ENCODE data around the gene VWF.

- TF ChIP-seq, protein P1, sequence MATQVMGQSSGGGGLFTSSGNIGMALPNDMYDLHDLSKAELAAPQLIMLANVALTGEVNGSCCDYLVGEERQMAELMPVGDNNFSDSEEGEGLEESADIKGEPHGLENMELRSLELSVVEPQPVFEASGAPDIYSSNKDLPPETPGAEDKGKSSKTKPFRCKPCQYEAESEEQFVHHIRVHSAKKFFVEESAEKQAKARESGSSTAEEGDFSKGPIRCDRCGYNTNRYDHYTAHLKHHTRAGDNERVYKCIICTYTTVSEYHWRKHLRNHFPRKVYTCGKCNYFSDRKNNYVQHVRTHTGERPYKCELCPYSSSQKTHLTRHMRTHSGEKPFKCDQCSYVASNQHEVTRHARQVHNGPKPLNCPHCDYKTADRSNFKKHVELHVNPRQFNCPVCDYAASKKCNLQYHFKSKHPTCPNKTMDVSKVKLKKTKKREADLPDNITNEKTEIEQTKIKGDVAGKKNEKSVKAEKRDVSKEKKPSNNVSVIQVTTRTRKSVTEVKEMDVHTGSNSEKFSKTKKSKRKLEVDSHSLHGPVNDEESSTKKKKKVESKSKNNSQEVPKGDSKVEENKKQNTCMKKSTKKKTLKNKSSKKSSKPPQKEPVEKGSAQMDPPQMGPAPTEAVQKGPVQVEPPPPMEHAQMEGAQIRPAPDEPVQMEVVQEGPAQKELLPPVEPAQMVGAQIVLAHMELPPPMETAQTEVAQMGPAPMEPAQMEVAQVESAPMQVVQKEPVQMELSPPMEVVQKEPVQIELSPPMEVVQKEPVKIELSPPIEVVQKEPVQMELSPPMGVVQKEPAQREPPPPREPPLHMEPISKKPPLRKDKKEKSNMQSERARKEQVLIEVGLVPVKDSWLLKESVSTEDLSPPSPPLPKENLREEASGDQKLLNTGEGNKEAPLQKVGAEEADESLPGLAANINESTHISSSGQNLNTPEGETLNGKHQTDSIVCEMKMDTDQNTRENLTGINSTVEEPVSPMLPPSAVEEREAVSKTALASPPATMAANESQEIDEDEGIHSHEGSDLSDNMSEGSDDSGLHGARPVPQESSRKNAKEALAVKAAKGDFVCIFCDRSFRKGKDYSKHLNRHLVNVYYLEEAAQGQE (IDR thresholded peaks at IDR 0.05; ENCODE audit: unreplicated experiment) = no peak
- TF ChIP-seq EZH2 (IDR thresholded peaks at IDR 0.05; ENCODE audit: low read depth, unreplicated experiment) (no peak), CTCF (conservative IDR thresholded peaks at IDR 0.05; ENCODE audit: low read depth in 2 of 2) (no peak), POLR2AphosphoS5 (IDR thresholded peaks at IDR 0.05; ENCODE audit: low read depth) (no peak), CREB1 (CRISPR knock-in tag; IDR thresholded peaks at IDR 0.05; ENCODE audit: low read depth) (no peak), ZNF331 (CRISPR knock-in tag; IDR thresholded peaks at IDR 0.05; ENCODE audit: low read depth) (no peak), JUNB (IDR thresholded peaks at IDR 0.05; ENCODE audit: unreplicated experiment) (no peak), EZH2phosphoT487 (IDR thresholded peaks at IDR 0.05; ENCODE audit: unreplicated experiment) (no peak), STAT1 (IDR thresholded peaks at IDR 0.05; ENCODE audit: unreplicated experiment) (no peak)
- TF ChIP-seq, protein P2, sequence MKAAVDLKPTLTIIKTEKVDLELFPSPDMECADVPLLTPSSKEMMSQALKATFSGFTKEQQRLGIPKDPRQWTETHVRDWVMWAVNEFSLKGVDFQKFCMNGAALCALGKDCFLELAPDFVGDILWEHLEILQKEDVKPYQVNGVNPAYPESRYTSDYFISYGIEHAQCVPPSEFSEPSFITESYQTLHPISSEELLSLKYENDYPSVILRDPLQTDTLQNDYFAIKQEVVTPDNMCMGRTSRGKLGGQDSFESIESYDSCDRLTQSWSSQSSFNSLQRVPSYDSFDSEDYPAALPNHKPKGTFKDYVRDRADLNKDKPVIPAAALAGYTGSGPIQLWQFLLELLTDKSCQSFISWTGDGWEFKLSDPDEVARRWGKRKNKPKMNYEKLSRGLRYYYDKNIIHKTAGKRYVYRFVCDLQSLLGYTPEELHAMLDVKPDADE (IDR thresholded peaks at IDR 0.05) = no peak
- TF ChIP-seq, protein P3, sequence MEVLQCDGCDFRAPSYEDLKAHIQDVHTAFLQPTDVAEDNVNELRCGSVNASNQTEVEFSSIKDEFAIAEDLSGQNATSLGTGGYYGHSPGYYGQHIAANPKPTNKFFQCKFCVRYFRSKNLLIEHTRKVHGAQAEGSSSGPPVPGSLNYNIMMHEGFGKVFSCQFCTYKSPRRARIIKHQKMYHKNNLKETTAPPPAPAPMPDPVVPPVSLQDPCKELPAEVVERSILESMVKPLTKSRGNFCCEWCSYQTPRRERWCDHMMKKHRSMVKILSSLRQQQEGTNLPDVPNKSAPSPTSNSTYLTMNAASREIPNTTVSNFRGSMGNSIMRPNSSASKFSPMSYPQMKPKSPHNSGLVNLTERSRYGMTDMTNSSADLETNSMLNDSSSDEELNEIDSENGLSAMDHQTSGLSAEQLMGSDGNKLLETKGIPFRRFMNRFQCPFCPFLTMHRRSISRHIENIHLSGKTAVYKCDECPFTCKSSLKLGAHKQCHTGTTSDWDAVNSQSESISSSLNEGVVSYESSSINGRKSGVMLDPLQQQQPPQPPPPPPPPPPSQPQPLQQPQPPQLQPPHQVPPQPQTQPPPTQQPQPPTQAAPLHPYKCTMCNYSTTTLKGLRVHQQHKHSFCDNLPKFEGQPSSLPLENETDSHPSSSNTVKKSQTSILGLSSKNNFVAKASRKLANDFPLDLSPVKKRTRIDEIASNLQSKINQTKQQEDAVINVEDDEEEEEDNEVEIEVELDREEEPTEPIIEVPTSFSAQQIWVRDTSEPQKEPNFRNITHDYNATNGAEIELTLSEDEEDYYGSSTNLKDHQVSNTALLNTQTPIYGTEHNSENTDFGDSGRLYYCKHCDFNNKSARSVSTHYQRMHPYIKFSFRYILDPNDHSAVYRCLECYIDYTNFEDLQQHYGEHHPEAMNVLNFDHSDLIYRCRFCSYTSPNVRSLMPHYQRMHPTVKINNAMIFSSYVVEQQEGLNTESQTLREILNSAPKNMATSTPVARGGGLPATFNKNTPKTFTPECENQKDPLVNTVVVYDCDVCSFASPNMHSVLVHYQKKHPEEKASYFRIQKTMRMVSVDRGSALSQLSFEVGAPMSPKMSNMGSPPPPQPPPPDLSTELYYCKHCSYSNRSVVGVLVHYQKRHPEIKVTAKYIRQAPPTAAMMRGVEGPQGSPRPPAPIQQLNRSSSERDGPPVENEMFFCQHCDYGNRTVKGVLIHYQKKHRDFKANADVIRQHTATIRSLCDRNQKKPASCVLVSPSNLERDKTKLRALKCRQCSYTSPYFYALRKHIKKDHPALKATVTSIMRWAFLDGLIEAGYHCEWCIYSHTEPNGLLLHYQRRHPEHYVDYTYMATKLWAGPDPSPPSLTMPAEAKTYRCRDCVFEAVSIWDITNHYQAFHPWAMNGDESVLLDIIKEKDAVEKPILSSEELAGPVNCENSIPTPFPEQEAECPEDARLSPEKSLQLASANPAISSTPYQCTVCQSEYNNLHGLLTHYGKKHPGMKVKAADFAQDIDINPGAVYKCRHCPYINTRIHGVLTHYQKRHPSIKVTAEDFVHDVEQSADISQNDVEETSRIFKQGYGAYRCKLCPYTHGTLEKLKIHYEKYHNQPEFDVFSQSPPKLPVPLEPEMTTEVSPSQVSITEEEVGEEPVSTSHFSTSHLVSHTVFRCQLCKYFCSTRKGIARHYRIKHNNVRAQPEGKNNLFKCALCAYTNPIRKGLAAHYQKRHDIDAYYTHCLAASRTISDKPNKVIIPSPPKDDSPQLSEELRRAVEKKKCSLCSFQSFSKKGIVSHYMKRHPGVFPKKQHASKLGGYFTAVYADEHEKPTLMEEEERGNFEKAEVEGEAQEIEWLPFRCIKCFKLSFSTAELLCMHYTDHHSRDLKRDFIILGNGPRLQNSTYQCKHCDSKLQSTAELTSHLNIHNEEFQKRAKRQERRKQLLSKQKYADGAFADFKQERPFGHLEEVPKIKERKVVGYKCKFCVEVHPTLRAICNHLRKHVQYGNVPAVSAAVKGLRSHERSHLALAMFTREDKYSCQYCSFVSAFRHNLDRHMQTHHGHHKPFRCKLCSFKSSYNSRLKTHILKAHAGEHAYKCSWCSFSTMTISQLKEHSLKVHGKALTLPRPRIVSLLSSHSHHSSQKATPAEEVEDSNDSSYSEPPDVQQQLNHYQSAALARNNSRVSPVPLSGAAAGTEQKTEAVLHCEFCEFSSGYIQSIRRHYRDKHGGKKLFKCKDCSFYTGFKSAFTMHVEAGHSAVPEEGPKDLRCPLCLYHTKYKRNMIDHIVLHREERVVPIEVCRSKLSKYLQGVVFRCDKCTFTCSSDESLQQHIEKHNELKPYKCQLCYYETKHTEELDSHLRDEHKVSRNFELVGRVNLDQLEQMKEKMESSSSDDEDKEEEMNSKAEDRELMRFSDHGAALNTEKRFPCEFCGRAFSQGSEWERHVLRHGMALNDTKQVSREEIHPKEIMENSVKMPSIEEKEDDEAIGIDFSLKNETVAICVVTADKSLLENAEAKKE (CRISPR knock-in tag; IDR thresholded peaks at IDR 0.05) = no peak
These were observed 33.7 kb downstream of the VWF start for GRCh38 chr12:6090803-6091202.
